ENCODE measurements around the gene LHX3.

Gene LHX3

DNA sequence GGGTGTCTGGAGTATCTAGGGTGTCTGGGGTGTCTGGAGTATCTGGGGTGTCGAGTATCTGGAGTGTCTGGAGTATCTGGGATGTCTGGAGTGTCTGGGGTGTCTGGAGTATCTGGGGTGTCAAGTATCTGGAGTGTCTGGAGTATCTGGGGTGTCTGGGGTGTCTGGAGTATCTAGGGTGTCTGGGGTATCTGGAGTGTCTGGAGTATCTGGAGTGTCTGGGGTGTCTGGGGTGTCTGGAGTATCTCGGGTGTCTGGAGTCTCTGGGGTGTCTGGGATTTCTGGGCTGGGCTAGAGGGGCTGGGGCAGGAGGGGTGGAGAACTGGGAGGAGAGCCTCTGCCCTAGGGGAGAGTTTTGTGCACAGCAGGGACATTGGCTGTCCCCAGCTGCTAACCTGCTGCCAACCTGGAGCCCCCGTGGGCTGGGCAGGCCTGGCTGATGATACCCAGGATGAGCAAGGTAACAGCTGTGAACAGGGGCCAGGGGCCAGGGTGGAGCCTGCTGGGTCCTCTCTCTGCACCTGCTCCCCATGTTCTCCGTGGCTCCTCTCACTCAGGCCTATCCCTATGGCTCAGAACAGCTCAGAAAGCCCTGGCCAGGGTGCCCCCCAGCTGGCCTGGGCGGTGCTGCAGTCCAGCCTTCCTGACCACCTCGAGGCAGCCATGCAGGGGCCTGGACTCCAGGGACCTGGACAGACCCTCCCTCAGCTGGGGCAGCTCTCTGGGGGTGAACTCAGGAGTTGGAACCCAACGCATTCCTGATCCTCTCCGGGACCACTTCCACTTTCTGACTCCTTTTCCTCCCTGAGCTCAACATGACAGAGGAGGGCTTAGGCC lies 29.9 kb downstream of the LHX3 start:
- no peak for DNase-seq

DNA sequence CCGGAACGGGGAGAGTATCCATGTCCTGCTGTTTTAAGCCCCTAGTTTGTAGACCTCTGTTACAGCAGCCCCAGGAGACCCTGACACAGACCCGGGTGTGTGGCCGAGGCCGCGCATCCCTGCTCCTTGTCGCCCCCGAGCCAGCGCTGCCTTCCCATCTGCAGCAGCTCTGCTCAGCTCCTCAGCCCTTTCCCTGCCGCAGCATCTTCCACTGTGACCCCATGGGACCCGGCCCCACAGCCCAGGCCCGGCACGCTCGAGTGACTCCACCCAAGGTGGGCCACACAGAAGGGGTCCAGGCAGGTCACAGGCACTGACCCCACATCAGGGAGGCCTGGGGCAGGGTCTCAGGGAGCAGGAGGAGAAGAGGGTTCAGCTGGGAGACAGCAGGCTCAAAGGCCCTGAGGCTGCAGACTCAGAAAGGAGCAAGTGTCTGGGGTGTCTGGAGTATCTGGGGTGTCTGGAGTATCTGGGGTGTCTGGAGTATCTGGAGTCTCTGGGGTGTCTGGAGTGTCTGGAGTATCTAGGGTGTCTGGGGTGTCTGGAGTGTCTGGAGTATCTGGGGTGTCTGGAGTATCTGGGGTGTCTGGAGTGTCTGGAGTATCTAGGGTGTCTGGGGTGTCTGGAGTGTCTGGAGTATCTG lies 31.2 kb downstream of the LHX3 start:
- no peak for DNase-seq

DNA sequence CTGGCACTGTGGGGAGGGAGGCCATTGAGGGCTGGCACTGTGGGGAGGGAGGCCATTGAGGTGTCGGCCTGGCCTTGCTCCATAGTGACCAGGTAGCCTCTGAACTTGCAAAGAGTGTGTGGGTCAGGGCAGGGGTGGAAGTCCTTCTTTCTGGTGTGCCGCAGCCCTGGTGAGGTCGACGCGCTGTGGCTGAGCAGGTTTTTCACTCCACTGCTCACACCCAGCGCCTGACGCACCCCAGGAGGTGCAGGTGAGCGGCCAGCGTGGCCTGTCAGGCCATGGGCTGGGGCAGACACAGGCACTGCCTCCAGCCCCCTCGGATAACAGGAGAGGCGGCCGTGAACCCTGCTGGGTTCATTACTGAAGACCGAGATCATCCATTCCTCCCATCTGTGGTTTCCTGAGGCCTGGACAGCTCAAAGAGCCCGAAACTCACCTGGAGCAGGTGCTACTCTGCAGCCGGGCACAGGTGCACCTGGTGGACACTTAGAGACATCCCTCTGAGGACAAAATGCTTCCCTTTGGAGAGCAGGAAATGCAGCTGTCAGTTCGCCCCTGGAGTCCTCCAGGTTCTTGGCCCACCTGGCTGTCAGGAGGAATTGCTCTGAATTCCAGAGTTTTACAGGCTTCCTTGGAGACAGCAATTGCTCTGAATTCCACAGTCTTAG lies 32.4 kb downstream of the LHX3 start:
- DNase-seq, result peak in 1 of 2 experiments; percentile 4

- DNase-seq, result no peak
These were observed 33.0 kb downstream of the LHX3 start for GRCh38 chr9:136171801-136172411.

DNA sequence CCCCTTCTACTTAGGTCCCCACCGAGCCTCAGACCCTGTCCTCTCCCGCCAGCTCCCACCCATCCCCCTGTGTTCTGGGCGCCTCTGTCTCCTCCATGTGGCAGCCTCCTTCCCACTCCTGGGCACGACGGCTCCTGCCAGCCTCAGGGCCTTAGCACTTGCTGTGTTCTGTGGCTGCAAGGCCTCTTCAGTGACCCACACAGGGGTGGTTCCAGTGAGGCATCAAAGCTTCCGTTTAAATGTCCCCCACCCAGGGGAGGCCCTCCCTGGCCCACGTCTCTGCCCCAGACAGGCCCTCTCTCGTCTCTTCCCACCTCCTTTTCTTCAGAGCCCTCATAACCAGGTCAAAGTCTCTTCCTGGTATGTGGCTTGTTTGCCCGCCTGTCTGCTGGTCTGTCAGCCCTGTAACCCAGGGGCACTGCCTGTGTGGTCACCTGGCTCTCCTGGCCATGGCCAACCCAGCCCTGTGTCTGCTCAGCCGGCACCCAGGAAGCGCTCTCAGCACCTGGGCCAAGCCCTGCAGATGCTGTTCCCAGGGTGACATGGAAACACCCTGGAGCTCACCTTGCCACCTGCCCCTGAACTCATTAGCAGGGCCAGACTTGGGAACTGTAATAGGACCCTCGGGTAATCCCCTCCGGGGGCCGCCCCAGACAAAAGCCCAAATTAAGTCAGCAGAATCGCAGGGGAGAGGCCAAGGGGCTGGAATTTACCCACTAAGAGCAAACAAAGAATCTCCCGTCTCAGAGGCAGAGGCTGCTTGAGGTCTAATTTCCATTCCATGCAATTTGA lies 33.7 kb downstream of the LHX3 start:
- DNase-seq, result peak in 1 of 2 experiments; percentile 28

- no peak for DNase-seq
These were observed 34.7 kb downstream of the LHX3 start for GRCh38 chr9:136170006-136170901.

DNA sequence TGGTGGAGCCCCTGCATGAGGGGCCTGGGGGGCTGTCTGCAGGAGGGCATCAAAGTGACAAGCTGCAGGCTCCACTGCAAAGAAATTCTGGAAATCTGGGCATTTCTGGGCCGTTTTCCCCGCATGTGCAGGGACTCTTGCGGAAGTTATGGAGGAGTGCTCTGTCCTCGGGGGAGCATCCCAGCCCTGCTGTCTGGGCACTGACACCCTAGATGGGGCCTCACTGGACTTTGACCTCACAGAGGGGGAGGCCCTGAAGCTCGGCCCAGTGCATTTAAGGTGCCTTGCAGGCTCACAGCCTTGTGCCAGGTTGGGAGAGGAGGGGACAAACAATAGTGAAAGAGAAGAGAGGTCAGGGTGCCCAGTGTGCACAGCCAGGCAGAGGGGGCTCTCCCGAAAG lies 35.4 kb downstream of the LHX3 start:
- DNase-seq, result no peak

DNA sequence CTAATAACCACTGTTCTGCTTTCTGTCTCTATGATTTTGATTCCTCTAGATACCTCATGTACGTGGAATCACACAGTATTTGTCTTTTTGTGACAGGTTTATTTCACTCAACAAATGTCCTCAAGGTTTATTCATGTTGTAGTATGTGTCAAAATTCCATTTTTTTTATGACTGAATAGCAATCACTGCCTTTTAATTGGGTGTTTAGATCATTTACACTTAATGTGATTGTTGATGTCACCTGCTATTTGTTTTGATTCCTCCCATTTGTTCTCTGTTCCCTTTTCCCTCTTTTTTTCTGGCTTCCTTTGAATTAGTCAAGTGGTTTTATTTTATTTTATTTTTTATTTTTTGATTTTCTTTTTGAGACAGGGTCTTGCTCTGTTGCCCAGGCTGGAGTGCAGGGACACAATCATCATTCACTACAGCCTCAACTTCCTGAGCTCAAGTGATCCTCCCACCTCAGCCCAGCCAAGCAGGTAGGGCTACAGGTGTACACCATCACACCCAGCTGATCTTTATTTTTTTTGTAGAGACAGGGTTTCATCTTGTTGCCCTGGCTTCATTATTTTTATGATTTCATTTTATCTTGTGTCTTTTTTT lies 41.6 kb downstream of the LHX3 start:
- no peak for DNase-seq

- DNase-seq, result no peak
These were observed 43.8 kb downstream of the LHX3 start for GRCh38 chr9:136160995-136161610.

GRCh38 chr9:136160381-136160841 lies 44.5 kb downstream of the LHX3 start:
- DNase-seq, result peak in 1 of 2 experiments; percentile 43

GRCh38 chr9:136159851-136160250 lies 45.1 kb downstream of the LHX3 start:
- DNase-seq, result no peak

GRCh38 chr9:136157477-136158265 lies 47.3 kb downstream of the LHX3 start:
- no peak for DNase-seq

DNA sequence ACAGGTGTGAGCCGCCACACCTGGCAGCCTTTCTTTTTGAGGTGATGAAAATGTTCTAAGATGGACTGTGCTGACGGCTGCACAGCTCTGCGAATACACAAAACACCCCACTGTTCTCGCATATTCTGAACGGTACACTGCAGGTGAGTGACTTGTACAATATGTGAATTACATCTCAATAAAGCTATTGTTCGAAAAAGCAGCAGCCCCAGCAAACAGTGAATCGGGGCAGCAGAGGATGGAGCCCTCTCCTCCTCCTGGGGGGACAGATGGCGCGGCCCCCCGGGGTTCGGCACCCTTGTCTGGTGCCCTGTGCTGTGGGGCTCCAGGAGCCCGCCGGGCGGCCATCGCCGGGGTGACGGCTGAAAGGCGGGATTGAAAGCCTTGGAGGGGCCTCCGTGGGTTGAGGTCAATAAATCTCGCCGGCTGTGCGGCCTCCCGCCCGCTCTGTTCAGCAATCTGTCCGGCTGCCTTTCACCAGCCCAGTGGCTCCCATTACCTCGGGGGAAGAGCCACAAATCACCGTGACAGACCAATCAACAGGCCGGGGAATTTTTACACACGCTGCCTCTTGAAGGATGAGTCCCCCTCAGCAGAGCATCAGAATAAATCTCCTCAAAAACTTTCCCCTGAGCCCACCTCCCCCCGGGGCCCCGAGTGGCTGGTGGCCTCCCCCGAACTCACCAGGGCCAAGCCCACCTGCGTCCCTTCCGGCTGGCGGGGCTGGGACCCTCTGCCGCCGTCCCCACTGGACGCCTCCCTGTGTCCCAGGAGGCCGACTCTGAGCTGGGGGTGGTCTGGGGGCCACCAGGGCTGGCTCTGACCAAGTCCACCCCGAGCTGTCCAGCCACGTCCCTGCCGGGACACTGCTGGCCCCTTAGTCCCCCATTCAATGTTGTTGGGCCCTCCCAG lies 48.5 kb downstream of the LHX3 start:
- DNase-seq, result no peak

- DNase-seq, result no peak
These were observed 49.4 kb downstream of the LHX3 start for GRCh38 chr9:136155576-136155975.

GRCh38 chr9:136154943-136155342 lies 50.0 kb downstream of the LHX3 start:
- DNase-seq, result no peak

DNA sequence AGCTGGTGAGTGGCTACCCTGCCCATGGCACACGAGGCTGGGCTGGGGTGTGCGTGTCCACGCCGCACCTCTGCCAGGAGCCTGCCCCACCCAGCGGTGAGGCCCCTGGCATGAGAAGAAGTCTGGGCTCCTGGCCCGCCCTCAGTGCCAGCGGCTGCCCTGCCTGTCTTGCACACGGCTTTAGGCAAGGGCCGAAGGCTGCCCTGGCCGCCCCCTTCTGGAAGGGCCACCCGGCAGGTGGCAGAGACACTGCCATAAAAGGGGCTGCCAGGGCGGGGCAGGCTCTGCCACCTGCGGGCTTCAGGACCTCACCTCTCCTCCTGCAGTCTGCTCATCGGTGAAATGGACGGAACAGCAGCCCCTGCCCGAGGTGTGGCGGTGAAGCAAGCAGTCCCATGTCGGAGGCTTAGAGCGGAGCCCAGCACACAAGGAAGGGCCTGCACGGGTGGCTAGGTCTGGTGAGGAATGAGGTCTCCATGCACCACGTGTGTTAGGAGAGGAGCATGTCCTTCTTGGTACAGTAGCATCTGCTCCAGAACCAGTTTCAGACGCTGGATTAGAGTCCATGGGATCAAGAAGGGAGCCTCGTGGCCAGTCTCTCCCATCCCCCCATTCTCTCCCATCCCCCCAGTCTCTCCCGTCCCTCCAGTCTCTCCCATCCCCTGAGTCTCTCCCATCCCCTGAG lies 51.4 kb downstream of the LHX3 start:
- no peak for DNase-seq

DNA sequence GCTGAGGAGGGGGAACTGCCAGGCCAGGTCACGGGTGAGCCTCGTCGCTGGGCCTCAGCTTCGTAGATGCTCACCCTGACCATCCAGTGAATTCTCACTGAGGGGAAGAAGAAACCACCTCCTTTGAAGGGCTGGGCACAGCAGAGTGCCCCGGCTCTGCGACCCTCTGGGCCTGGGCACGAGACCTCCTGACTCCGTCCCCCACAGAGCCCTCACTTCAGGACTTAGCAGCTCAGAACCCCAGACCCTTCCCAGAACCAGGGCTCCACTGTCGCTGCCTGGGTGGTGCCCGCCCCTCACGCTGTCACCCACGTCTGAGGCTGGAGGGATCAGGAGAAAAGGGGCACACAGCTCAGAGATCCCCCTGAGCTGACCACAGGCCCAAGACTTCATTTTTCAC lies 52.0 kb downstream of the LHX3 start:
- no peak for DNase-seq

DNA sequence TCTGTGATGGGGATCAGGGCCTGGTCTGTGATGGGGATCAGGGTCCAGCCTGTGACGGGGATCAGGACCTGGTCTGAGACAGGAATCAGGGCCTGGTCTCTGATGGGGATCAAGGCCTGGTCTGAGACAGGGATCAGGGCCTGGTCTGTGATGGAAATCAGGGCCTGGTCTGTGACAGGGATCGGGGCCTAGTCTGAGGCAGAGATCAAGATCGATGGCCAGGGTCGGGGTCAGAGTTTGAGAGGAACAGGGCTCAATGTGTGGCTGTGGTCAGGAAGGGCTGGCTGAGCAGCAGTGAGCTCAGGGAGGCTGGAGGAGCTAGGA lies 52.4 kb downstream of the LHX3 start:
- DNase-seq, result no peak
